Measurements from ENCODE around the gene ATG16L2.
A peak's percentile ranks its signal among the peaks of the same experiment; 100 is the strongest.
"Not testable (repeated sequence)": the region's sequence is repeated elsewhere in the genome, so short reads cannot be mapped to it uniquely, and the experiment has no call there.

Gene ATG16L2

DNA sequence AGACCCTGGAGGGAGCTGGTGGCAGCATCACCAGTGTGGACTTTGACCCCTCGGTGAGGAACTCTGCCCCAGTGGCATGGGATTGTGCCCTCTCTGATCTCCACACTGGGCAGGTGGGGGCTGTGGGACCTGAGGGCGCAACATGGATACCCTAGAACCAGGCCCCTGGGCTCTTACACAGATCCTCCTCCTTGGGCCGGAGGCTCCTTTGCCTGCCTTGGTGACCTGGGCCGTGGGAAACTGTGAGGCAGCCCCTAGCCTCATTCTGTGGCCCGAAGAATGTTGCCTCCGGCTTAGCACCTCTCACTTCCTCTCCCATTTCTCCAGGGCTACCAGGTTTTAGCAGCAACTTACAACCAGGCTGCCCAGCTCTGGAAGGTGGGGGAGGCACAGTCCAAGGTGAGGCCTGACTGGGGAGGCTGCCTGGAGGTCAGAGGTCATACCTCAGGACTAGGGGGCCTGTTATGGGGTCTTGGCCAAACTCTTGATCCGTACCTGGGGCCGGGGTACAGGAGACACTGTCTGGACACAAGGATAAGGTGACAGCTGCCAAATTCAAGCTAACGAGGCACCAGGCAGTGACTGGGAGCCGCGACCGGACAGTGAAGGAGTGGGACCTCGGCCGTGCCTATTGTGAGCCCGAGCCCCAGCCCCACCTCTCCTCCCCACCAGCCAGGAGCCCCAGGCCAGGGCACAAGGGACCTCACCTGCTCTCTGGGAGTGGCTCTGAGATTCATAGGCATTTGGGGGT lies 12.2 kb downstream of the ATG16L2 start:
- DNase-seq: no peak

- DNase-seq: no peak
Measured at GRCh38 chr11:72826942-72827480, 12.8 kb downstream of the ATG16L2 start.

DNA sequence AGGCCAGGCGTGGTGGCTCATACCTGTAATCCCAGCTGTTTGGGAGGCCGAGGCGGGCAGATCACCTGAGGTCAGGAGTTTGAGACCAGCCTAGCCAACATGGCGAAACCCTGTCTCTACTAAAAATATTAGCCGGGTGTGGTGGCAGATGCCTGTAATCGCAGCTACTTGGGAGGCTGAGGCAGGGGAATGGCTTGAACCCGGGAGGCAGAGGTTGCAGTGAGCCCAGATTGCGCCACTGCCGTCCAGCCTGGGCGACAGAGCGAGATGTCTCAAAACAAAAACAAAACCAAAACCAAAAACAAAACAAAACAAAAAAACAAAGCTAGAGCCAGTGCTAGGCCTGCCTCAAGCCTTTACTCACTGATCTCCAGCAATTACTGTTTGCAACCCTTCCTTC lies 13.4 kb downstream of the ATG16L2 start:
- DNase-seq: not testable (repeated sequence)

GRCh38 chr11:72828081-72828567 lies 13.9 kb downstream of the ATG16L2 start:
- DNase-seq: peak; percentile 15

DNA sequence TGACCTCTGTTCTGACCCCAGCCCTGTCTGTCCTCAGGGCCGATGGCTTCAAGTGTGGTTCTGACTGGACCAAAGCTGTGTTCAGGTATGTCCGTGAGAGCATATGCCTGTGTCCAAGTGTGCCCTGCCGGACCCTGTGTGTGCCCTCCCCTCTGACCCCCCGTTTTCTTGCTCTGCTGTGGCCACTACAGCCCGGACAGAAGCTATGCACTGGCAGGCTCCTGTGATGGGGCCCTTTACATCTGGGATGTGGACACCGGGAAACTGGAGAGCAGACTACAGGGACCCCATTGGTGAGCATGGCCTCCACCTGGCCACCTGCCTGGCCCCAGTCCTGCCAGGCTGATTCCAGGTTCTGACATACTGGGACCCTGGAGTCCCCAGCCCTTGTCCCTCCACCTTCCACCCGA lies 14.5 kb downstream of the ATG16L2 start:
- DNase-seq: no peak

- DNase-seq: no peak
Measured at GRCh38 chr11:72829178-72829577, 15.0 kb downstream of the ATG16L2 start.

GRCh38 chr11:72829884-72830533 lies 15.8 kb downstream of the ATG16L2 start:
- no peak for DNase-seq

DNA sequence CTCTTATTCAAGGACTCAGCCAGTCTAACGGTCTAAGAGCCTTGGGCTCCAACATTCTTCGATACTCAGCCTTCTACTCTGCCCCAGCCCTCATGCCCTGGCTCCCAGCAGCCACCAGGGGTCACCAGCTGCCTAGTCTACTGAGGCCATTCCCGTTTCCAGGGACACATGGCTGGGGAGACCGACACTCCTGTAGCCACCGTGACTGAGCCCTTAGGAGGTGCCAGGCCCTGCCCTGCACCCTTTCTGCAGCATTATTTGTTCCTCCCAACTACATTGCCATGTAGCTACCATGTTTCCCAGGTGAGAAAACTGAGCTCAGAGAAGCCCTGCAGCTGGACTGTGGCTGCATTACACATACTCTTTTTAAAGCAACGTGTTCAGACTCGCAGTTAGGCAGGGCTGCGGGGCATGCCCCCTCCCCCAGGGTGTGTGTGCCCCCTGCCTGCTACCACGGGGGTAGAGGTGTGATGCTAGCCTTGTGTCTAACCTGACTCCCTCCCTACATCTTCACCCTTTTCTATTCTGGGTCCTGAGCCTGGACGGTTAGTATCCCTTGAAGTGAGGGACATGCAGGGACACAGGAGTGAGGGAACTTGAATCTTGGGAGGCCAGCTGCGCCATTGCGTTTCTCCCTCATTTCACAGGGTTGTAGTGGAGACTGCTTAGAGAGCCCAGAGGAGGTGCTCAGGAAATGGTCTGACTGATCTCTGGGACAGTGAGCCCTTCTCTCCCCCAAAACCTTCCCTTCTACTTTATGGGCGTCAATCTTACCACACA lies 17.5 kb downstream of the ATG16L2 start:
- peak; percentile 33 for DNase-seq

- no peak for DNase-seq
Measured at GRCh38 chr11:72832301-72833082, 18.3 kb downstream of the ATG16L2 start.

DNA sequence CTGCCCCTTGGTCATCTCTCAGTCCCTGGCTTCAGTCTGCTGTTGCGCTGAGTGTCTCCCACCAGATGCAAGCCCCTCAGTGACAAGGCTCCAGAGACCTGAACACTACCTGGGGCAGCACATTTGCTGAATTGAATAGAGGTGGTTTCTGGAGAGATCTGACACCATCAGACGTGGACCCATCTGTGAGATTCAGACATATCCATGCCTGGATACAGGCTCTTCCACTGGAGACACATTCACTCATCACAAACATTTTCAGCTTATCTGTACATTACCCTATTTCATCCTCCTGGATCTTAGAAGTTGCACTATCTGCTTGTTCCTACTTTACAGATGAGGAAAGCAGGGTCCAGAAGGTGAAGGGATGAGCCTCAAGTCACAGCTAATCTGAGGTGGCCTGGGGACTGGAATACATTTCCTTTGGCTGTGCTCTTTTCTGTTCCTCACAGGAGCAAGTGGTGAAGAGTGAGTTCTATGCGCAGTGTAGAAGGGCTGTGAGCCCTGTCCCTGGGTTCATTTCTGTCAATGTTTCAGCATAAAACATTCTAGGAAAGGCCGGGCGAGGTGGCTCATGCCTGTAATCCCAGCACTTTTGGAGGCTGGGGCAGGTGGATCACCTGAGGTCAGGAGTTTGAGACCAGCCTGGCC lies 19.0 kb downstream of the ATG16L2 start:
- no peak for DNase-seq

- DNase-seq: no peak
Measured at GRCh38 chr11:72833811-72834493, 19.7 kb downstream of the ATG16L2 start.

- DNase-seq: no peak
Measured at GRCh38 chr11:72834905-72835304, 20.7 kb downstream of the ATG16L2 start.

DNA sequence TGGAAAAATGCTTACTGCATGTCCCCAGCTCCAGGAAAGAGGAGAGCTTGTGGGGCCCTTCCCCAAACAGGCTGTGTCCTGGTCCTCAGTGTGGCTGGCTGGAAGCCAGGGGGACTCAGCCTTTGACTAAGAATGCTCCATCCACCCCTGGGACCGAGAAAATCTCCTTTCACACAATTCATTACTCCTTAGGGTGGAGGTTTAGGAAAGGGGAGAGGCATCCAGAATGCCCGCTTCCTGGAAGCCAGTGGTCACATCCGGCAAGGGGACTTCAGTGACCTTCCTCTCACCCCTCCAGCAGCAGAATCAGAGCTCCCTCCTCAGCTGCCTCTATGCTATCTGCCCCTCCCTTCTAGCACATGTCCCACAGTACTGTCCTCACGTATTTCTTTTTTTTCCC lies 21.9 kb downstream of the ATG16L2 start:
- DNase-seq: no peak

DNA sequence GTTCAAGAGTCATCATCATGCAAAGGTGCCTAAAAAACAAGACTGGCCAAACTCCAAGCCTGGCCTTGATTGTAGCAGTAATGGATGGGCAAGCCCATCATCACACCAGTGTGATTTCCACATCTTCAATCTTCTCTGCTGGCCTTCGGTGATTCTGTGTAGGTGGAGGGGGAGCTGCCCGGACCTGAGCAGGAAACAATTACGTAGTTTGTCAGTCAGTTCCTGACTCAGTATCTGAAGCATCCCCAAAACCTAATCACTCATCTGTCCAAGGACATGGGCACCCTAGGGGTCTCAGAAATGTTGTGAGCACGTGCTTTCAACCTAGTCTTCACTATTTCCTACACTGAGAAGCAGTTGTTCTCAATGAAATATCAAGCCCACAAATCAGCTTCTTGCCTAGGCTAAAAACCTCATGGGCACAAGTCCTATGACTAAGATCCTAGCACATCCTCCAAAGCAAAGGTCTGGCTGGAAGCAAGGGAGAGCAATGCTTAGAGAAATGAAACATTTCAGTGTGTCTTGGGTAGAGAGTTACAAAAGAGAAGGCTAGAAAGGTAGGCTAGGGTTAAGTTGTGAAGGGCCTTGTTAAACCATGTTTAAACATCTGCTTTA lies 24.6 kb downstream of the ATG16L2 start:
- no peak for DNase-seq

- no peak for DNase-seq
Measured at GRCh38 chr11:72840780-72841179, 26.6 kb downstream of the ATG16L2 start.

DNA sequence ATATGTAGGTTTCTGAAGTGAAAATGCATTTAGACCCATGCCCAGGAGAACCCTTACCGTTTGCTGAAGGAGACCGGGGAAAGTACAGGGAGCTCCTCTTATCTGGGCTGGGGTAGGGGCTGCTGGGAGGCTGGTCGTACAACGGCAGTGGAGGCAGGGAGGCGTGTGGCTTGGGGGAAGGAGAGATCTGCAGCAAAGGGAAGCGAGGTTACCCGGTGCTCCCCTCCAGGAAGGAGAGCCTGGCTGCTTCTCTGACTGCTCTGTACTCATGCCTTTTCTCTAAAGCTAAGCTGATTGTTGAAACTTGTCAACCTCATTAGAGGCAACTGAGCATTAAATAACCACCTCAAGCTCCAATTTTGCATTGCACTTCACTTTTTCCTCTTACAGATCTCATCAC lies 27.2 kb downstream of the ATG16L2 start:
- no peak for DNase-seq

DNA sequence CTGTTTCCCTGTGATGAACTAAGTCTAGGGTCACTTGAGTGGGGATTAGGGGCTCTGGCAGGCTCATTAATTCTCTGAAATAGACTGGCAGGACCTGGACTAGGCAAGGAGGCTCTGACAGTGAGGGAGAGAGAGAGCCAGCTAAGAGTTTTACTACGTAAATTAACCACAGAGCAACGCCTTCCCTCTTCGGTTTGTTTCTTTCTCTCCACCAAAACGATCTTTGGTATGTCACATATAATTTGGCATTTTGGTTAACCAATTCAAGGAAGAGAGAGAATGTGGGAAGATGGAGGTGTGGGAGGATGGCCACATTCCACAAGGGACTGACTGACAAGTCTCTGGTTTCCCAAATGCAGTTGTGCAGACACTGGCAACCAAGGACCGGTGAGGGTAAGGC lies 27.9 kb downstream of the ATG16L2 start:
- no peak for DNase-seq

- no peak for DNase-seq
Measured at GRCh38 chr11:72842653-72843330, 28.6 kb downstream of the ATG16L2 start.

DNA sequence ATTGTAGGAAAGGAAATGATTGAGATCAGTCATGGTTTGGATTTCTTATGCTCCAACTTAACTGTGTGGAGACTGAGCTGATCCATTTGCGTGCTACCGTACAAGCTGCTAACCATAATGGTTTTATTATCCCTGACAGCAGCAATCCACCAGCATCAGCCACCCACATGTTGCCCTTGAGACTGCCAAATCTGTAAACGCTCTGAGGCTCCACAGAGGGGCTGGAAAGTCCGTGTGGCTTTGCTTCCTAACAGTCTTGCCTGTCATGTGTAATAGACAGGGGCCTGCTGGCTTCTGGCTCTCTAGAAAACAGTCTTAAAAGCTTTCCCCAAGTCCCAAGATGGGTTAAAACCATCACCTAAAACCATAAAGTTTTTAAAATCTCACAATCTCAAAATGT lies 30.1 kb downstream of the ATG16L2 start:
- DNase-seq: no peak

DNA sequence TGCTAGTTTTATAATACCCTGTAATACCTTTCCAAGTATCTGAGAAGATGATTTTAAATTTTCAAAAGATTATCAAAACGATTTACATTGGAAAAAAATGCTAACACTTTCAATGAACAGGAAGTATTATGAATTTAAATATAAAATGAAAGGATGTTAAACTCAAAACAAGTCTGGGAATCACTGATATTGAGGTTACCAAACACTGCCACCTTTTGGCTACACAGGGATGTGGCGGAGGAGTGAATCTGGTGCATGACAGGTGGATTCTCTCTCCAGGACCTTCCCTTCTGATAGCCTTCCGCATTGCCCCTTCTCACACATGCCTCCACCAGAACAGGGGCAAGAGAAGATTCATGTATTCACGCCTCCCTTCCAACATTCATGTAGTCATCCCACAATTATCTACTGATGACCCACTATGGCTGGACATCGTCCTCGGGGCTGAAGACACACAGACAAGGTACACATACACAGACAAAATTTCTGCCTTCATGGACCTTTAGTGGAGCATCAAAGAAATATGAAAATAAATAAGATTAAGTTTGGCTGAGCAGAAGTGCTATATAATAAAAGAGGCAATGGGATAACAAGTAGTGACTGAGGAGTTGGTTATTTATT lies 34.7 kb downstream of the ATG16L2 start:
- DNase-seq: no peak
